ENCODE results near the gene PRKCE.

GRCh38 chr2:45889053-45889452 lies 237.6 kb downstream of the PRKCE start:
- TF ChIP-seq POLR2A (IDR thresholded peaks at IDR 0.05; ENCODE audit: control extremely low read depth in 1 of 2, low read depth in 2 of 2, low read length in 2 of 2): no peak
- TF ChIP-seq CTCF (IDR thresholded peaks at IDR 0.05; ENCODE audit: control extremely low read depth in 1 of 3, insufficient read depth in 1 of 3, low read depth in 1 of 3, low read length in 3 of 3): peak in 2 of 3 experiments; percentile 9 to 18; a peak in 2 of 4 replicates
- no peak for TF ChIP-seq POLR2AphosphoS5 (IDR thresholded peaks at IDR 0.05; ENCODE audit: low read depth, low read length)
- TF ChIP-seq BRCA1 (IDR thresholded peaks at IDR 0.05; ENCODE audit: low read depth, low read length): no peak
- no peak for TF ChIP-seq ZNF274 (IDR thresholded peaks at IDR 0.05; ENCODE audit: borderline replicate concordance, extremely low read depth, low read length)
- peak; percentile 75; the same call in 1 of the 2 replicates for TF ChIP-seq MAX (IDR thresholded peaks at IDR 0.05)
- TF ChIP-seq RFX5 (IDR thresholded peaks at IDR 0.05; ENCODE audit: borderline replicate concordance, low read depth, low read length): no peak
- no peak for TF ChIP-seq EP300 (IDR thresholded peaks at IDR 0.05; ENCODE audit: borderline replicate concordance in 1 of 2, low read depth in 2 of 2, low read length in 2 of 2)
- no peak for TF ChIP-seq CEBPB (IDR thresholded peaks at IDR 0.05; ENCODE audit: low read depth, low read length)
- peak; percentile 75 for TF ChIP-seq SRF (IDR thresholded peaks at IDR 0.05; ENCODE audit: low read depth, low read length)
- no peak for TF ChIP-seq YY1 (IDR thresholded peaks at IDR 0.05; ENCODE audit: low read depth, low read length)
- TF ChIP-seq SIN3A (conservative IDR thresholded peaks at IDR 0.05 in 1 of 2, IDR thresholded peaks at IDR 0.05 in 1 of 2; ENCODE audit: low read depth in 1 of 2, low read length in 2 of 2): no peak
